ENCODE results near the gene ZNF555.
A peak's percentile ranks its signal among the peaks of the same experiment; 100 is the strongest.

Gene ZNF555

DNA sequence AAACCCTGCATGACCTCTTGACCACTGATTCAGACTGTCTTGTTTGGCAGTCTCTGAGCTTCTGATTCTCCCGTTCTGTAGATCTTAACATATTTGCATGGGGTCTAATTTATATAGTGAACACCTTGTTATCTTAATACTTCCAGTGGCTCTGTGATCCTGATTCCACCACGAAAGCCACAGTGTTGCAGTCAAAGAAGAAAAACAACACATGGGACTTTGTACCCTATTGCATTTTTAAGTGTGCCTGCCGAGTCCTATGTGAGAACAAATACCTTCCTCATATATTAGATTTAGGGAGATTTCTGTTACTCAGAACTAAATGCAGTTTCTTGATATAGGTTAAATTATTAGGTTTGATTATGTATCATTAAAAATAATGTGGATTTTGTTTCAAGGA, 13.6 kb downstream of the ZNF555 start:
- no peak for DNase-seq (ENCODE audit: low read depth)
- TF ChIP-seq, protein P1, sequence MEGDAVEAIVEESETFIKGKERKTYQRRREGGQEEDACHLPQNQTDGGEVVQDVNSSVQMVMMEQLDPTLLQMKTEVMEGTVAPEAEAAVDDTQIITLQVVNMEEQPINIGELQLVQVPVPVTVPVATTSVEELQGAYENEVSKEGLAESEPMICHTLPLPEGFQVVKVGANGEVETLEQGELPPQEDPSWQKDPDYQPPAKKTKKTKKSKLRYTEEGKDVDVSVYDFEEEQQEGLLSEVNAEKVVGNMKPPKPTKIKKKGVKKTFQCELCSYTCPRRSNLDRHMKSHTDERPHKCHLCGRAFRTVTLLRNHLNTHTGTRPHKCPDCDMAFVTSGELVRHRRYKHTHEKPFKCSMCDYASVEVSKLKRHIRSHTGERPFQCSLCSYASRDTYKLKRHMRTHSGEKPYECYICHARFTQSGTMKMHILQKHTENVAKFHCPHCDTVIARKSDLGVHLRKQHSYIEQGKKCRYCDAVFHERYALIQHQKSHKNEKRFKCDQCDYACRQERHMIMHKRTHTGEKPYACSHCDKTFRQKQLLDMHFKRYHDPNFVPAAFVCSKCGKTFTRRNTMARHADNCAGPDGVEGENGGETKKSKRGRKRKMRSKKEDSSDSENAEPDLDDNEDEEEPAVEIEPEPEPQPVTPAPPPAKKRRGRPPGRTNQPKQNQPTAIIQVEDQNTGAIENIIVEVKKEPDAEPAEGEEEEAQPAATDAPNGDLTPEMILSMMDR (IDR thresholded peaks at IDR 0.05; ENCODE audit: insufficient read depth, low read depth, low read length, missing control alignments) = no peak
- H3K4me3 ChIP-seq (ENCODE audit: low read depth, low read length) = no peak overlapping the region

DNA sequence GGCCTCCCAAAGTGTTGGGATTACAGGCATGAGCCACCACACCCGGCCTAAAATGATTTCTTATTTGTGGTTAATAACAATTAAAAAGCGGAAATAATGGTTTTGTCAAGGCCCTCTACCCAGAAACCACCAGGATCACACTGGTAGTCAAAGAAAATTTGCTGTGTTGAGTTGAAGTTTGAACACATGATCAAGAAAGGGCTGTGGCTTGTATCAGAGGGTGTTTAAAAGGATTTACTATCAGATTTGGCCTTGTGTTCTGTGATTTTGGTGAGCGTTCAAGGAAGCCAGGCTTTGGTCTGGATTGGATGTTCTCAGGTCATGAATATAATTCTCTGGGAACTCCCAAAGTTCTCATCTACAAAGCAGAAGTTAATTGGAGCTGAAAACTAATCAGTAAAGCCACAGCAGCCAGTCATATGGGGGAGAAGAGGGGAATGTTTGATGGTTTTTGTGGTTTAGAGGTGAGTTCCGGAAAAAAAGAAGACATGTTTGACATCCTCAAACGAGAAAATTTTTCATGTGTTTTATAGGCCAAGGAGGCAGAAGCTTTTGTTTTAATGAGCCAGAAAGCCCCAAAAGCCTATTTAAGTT, 15.3 kb downstream of the ZNF555 start:
- H3K4me3 ChIP-seq (ENCODE audit: low read depth, low read length) = no peak overlapping the region
- TF ChIP-seq, protein P1 (IDR thresholded peaks at IDR 0.05; ENCODE audit: insufficient read depth, low read depth, low read length, missing control alignments) = no peak
- peak; percentile 19 for DNase-seq (ENCODE audit: low read depth)

DNA sequence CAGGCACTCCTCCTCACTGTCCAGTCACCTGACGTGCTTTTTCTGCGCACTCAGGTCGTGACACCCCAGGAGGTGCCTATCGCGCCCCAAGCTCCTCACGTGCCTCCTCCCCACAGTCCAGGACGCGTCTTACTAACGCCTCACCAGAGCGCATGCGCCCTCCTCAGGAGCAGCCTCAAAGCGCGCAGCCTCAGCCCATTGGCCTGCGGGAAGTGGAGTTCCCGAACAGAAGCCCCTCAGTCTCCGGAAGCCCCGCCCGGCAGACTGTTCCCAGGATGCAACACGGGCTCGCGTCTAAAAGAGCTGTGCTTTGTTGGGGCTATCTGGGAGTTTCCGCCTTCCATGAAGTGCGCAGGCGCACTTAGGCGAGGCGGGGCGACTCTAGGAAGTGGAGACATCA, 17.6 kb downstream of the ZNF555 start:
- H3K4me3 ChIP-seq (ENCODE audit: low read depth, low read length) = no peak overlapping the region
- no peak for DNase-seq (ENCODE audit: low read depth)
- TF ChIP-seq, protein P1 (IDR thresholded peaks at IDR 0.05; ENCODE audit: insufficient read depth, low read depth, low read length, missing control alignments) = no peak

DNA sequence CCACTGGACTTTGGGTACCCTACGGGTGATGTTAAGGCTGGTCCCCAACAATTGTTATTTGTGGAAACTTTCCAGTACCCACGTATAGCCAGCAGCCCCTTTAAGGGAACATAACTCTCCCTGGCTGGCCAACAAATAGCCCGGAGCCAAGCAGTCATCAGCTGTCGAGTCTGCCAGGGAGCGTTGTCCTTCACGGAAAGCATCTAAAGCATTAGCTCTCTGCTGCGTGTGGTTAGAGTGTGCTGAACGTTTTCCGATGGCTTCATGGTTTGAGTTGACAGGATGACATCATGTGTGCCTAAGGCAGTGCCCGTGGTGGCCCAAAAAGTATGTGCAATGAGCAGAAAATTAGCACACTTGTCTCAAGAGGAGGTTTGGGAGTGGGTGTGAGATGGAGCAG, 22.5 kb downstream of the ZNF555 start:
- no peak for DNase-seq (ENCODE audit: low read depth)
- TF ChIP-seq, protein P1 (IDR thresholded peaks at IDR 0.05; ENCODE audit: insufficient read depth, low read depth, low read length, missing control alignments) = no peak

DNA sequence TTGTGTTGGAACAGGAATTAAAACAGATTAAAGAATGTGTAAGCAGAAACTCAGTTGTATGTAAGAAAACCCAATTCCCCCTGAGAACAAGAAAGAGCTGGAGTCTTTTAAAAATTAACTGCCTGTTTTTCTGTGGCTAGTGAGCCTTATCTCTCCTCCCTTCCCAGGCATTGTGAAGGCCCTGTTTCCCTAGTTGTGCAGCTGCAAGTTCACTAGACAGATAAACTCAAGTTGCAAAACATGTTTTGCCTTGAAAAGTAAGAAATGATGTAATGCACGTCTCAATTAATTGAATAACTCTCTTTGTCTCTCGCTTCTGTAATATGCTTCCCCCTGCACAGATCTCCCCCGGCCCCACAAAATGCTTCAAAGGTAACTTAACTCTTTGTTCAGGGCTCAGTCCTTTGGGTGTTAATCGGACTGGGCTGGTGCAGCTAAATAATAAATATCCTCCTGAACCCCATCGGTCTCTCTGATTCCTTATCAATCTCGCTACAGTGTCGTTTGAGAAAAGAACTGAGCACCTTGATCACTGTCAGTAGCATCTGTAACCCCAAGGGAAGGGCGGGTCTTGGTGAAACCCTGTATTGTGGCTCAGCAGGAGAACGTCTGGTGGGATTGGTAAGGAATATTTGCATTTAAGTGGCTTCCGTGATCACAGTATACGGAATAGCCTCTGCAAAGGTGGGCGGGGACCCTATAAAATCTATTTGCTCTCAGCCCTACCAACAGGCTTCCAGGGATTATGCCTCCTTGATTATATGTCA, 24.2 kb downstream of the ZNF555 start:
- H3K4me3 ChIP-seq (ENCODE audit: low read depth, low read length) = no peak overlapping the region
- no peak for DNase-seq (ENCODE audit: low read depth)
- TF ChIP-seq, protein P1 (IDR thresholded peaks at IDR 0.05; ENCODE audit: insufficient read depth, low read depth, low read length, missing control alignments) = no peak

More for the DNA sequence above, 22.5 kb downstream of the ZNF555 start:
- H3K4me3 ChIP-seq (ENCODE audit: low read depth, low read length) = no peak overlapping the region

DNA sequence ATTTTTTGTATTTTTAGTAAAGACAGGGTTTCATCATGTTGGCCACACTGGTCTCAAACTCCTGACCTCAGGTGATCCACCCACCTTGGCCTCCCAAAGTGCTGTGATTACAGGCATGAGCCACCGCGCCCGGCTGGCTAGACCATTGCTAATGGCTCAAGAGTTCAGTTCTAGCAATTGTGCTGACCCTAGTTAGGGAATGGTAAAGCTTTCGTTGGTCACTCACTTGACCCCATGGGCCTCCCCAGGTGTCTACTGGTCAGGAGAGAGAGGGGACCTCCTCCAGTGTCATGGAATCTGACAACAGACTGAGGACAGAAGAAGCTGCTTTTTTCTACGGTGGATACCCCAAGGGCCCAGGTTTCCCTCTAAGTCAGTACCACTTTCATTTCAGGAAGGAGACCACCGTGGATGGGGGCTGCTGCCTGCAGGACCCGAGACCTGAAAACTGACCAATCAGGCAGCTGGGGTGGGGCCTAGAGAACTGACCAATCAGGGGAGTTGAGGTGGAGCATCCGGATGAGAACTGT, 25.3 kb downstream of the ZNF555 start:
- H3K4me3 ChIP-seq (ENCODE audit: low read depth, low read length) = no peak overlapping the region
- DNase-seq (ENCODE audit: low read depth) = no peak
- TF ChIP-seq, protein P1 (IDR thresholded peaks at IDR 0.05; ENCODE audit: insufficient read depth, low read depth, low read length, missing control alignments) = no peak
